Fibroblast of lung (primary cell): ENCODE data around the gene IL17B.
"Not testable (repeated sequence)": the region's sequence is repeated elsewhere in the genome, so short reads cannot be mapped to it uniquely, and the experiment has no call there.

ENCODE experiments used
- CTCF ChIP-seq, 2 donors: IDR thresholded peaks in 1 of 2; conservative IDR thresholded peaks in 1 of 2; 1 replicate in 1 of 2; 2 replicates in 1 of 2; pipeline ENCODE4 v1.5.1; 2011 to 2012; ENCODE audit warnings: low read length in 2 of 2, control low read depth in 1 of 2, inconsistent platforms in 1 of 2, low read depth in 1 of 2, mild to moderate bottlenecking in 1 of 2
- EZH2 ChIP-seq: IDR thresholded peaks from 2 replicates; pipeline ENCODE4 v1.5.1; 2012; ENCODE audit warnings: low read length, control low read depth, mild to moderate bottlenecking; ENCODE audit errors: missing control alignments

- TF ChIP-seq CTCF (conservative IDR thresholded peaks at IDR 0.05 in 1 of 2, IDR thresholded peaks at IDR 0.05 in 1 of 2; ENCODE audit: low read depth in 1 of 2, low read length in 2 of 2); EZH2: not testable (repeated sequence)
Measured at GRCh38 chr5:149391076-149391475, 12.0 kb upstream of the IL17B start.
